Karpas-422 (cell line): ENCODE measurements around the gene SMAD4. TPM values are rescaled to one million over a fixed set of nuclear protein-coding genes. Genes with fewer than 3 reads are reported as not detected.

Source experiments
- DNase-seq: peaks from one replicate; pipeline ENCODE4 v3.0.0-alpha.2; 2015
- H2AFZ ChIP-seq: fragments of 200-600 bp; sonication (generic); 2 replicates; pipeline ENCODE4 v1.6.1; 2014; ENCODE audit warnings: antibody characterized with exemption, low read length, mixed read lengths
- H3K27ac ChIP-seq: fragments of 200-600 bp; sonication (generic); 2 replicates; pipeline ENCODE4 v1.5.1; 2014; ENCODE audit warnings: mild to moderate bottlenecking, low read length, moderate library complexity
- H3K27me3 ChIP-seq: fragments of 200-600 bp; sonication (generic); 2 replicates; pipeline ENCODE4 v1.6.1; 2014; ENCODE audit warnings: low read length, mixed read lengths
- H3K36me3 ChIP-seq: fragments of 200-600 bp; sonication (generic); 2 replicates; pipeline ENCODE4 v1.6.1; 2014; ENCODE audit warnings: low read length, mixed read lengths; ENCODE audit not compliant: insufficient read depth
- H3K4me1 ChIP-seq: fragments of 200-600 bp; sonication (generic); 2 replicates; pipeline ENCODE4 v1.6.1; 2014; ENCODE audit warnings: mild to moderate bottlenecking, low read length, mixed read lengths
- H3K4me2 ChIP-seq: fragments of 200-600 bp; sonication (generic); 2 replicates; pipeline ENCODE4 v1.6.1; 2014; ENCODE audit warnings: low read length, low read depth, mild to moderate bottlenecking; ENCODE audit not compliant: poor library complexity, severe bottlenecking
- H3K4me3 ChIP-seq: fragments of 200-600 bp; sonication (generic); 2 replicates; pipeline ENCODE4 v1.5.1; 2014; ENCODE audit warnings: mild to moderate bottlenecking, antibody characterized with exemption, low read length, mixed read lengths
- H3K79me2 ChIP-seq: fragments of 200-600 bp; sonication (generic); 2 replicates; pipeline ENCODE4 v1.6.1; 2014; ENCODE audit warnings: mild to moderate bottlenecking, low read length, mixed read lengths
- H3K9ac ChIP-seq: fragments of 200-600 bp; sonication (generic); 2 replicates; pipeline ENCODE4 v1.6.0; 2014; ENCODE audit warnings: low read length
- H3K9me2 ChIP-seq: fragments of 200-600 bp; sonication (generic), shearing (Covaris generic); replicated peaks from 2 replicates; pipeline ENCODE4 v1.6.0; 2014; ENCODE audit warnings: mild to moderate bottlenecking, low read length, moderate library complexity; ENCODE audit not compliant: insufficient read depth
- H3K9me3 ChIP-seq: fragments of 300-700, 200-600 bp; sonication (generic); 2 replicates; pipeline ENCODE4 v1.6.1; 2014; ENCODE audit warnings: low read length, mixed read lengths
- H4K20me1 ChIP-seq: fragments of 200-600 bp; sonication (generic); 2 replicates; pipeline ENCODE4 v1.6.1; 2014; ENCODE audit warnings: mild to moderate bottlenecking, antibody characterized with exemption, low read length, low read depth; ENCODE audit not compliant: insufficient read depth
- total RNA-seq: library from RNA; depleted of rRNA; stranded (reverse); fragments of >200 nt; shearing (Covaris generic); gene quantifications from 2 replicates; pipeline ENCODE4 v1.2.3, GENCODE V29; 2014; ENCODE audit warnings: low replicate concordance

SMAD4 gene
- total RNA-seq, 1 experiment from 2014 or later = 101 TPM

DNA sequence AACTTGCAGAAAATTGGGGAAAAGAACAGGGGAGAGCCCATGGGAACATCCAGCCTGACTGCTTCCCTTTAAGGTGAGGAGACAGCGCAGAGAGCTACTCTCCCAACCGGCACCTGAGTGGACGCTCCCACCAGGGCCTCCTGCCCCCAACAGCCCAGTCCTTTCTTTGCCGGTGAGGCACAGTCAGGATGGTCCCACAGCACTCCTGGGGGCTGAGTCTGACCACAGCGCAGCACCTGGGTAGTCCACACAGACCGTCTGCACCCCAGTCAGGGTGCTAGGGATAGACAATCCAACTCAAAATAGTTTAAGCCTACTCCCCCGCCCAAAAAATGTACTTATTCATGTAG lies 93.0 kb downstream of the SMAD4 start:
- H4K20me1 ChIP-seq = no peaks in the 10 kb centered on the region
- H3K4me1 ChIP-seq = no peaks in the 10 kb centered on the region

DNA sequence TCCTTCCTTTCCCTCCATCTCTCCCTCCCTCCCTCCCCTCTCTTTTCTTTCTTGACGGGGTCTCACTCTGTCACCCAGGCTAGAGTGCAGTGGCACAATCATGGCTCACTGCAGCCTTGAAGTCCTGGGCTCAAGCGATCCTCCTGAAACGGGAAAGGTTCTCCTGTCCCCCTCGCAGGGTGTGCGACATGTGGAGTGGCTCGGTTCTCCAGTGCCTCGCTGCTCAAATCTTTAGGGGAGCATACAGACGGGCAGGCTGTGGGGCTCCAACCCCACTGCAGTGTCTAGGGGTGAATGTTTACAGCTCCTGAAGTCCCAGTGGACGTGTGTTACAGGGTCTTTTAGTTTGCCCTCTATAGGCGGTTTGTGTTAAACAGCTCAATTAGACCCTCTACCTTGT lies 93.5 kb downstream of the SMAD4 start:
- H4K20me1 ChIP-seq = no peaks in the 10 kb centered on the region
- no peaks in the 10 kb centered on the region for H3K27me3 ChIP-seq
- no peaks in the 10 kb centered on the region for H3K9me3 ChIP-seq
- H3K4me1 ChIP-seq = no peaks in the 10 kb centered on the region
- H3K9me2 ChIP-seq = no peaks in the 10 kb centered on the region
- no peak overlapping the region for H3K4me3 ChIP-seq
- H3K79me2 ChIP-seq = no peaks in the 10 kb centered on the region
- H3K36me3 ChIP-seq = no peaks in the 10 kb centered on the region
- no peak overlapping the region for H2AFZ ChIP-seq
- H3K4me2 ChIP-seq = no peak overlapping the region
- DNase-seq = no peak
- no peak overlapping the region for H3K27ac ChIP-seq
- H3K9ac ChIP-seq = no peak overlapping the region

More for the DNA sequence above, 93.0 kb downstream of the SMAD4 start:
- Histone ChIP-seq H3K79me2 (no peaks in the 10 kb centered on the region), H3K4me2 (no peak overlapping the region), H3K27me3 (no peaks in the 10 kb centered on the region), H3K9me3 (no peaks in the 10 kb centered on the region), H2AFZ (no peak overlapping the region), H3K9ac (no peak overlapping the region), H3K9me2 (no peaks in the 10 kb centered on the region), H3K27ac (no peak overlapping the region), H3K36me3 (no peaks in the 10 kb centered on the region), H3K4me3 (no peak overlapping the region)
- DNase-seq = no peak

DNA sequence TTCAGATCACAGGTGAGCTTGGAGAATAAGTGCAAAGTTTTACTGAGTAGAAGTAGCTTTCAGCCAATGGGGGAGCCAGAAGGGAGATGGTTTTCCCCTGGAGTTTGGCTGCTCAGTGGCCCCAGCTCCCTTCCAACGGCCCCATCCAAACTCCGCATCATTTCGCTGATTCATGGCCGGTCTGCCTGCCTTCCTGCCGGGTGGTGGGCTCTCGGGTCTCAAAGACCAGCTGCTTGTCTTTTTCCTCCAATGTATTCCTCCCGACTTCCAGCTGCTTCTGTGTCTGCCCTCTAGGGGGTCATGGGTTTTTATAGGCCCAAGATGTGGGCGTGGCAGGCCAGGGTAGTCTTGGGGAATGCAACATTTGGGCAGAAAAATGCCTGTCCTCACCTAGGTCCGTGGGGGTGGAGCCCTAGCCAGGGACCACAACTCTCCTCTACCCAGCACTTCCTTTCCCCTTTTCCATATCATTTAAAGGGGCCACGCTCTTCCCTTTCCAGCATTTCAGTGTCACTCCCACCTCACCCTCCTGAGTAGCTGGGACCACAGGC lies 94.0 kb downstream of the SMAD4 start:
- no peak for DNase-seq
- Histone ChIP-seq H3K4me1 (no peaks in the 10 kb centered on the region), H4K20me1 (no peaks in the 10 kb centered on the region)

DNA sequence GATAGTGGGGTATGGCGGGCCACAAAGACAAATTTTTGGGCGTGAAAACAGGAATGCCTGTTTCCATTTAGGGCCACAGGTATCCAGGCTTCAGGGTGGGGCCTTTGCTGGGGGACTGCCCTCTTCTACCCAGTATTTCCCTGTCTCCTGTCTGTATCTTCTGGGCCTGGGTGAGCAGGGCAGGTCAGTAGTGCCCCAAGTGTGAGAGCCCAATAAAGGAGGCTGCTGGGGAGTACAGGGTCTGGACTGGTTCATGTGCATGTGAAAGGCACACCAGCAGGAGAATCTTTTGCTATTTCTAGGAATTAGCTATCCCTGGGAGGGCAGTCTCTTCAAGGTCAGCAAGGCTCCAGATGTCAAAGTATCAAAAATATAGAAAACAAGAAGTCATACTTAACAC lies 96.0 kb downstream of the SMAD4 start:
- no peaks in the 10 kb centered on the region for H3K9me3 ChIP-seq
- no peak overlapping the region for H3K27ac ChIP-seq
- H3K27me3 ChIP-seq = no peaks in the 10 kb centered on the region

More for the DNA sequence above, 94.0 kb downstream of the SMAD4 start:
- Histone ChIP-seq H3K9me3 (no peaks in the 10 kb centered on the region), H3K4me2 (no peak overlapping the region), H3K27me3 (no peaks in the 10 kb centered on the region), H3K79me2 (no peaks in the 10 kb centered on the region), H3K9ac (no peak overlapping the region), H3K9me2 (no peaks in the 10 kb centered on the region), H3K4me3 (no peak overlapping the region), H2AFZ (no peak overlapping the region), H3K27ac (no peak overlapping the region), H3K36me3 (no peaks in the 10 kb centered on the region)

DNA sequence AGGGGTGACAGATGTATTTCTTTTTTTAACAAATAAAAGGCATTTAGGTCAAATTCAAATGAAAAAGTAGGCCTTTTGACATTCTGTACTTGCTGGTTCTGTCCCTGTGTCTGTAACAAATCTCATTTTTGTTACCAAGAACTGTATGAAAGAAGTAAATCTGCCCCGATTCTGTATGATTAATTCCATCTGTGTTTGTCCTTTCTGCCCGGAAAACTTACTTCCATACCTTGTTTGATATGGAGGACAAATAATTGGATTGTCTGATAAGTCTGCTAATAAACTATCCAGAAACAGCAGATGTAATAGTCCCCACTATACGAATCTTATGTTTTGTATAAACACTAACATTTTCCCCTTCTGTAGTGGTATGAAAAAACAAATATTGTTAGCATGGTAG lies 97.7 kb downstream of the SMAD4 start:
- Histone ChIP-seq H3K4me3 (no peak overlapping the region), H3K27me3 (no peaks in the 10 kb centered on the region), H3K9me2 (no peaks in the 10 kb centered on the region), H3K4me1 (no peaks in the 10 kb centered on the region), H2AFZ (no peak overlapping the region), H3K27ac (no peak overlapping the region), H3K36me3 (no peaks in the 10 kb centered on the region), H3K4me2 (no peak overlapping the region), H3K9ac (no peak overlapping the region), H3K79me2 (no peaks in the 10 kb centered on the region), H4K20me1 (no peaks in the 10 kb centered on the region), H3K9me3 (no peaks in the 10 kb centered on the region)
- DNase-seq = no peak

More for the DNA sequence above, 96.0 kb downstream of the SMAD4 start:
- H3K4me3 ChIP-seq = no peak overlapping the region
- no peaks in the 10 kb centered on the region for H3K4me1 ChIP-seq
- no peak overlapping the region for H2AFZ ChIP-seq
- no peaks in the 10 kb centered on the region for H3K79me2 ChIP-seq
- no peaks in the 10 kb centered on the region for H3K36me3 ChIP-seq
- H3K9ac ChIP-seq = no peak overlapping the region
- DNase-seq = no peak
- no peaks in the 10 kb centered on the region for H4K20me1 ChIP-seq
- no peak overlapping the region for H3K4me2 ChIP-seq
- H3K9me2 ChIP-seq = no peaks in the 10 kb centered on the region

- H3K27ac ChIP-seq = no peak overlapping the region
- H4K20me1 ChIP-seq = no peaks in the 10 kb centered on the region
- no peaks in the 10 kb centered on the region for H3K9me2 ChIP-seq
- no peak overlapping the region for H3K9ac ChIP-seq
- H3K4me3 ChIP-seq = no peak overlapping the region
- no peaks in the 10 kb centered on the region for H3K36me3 ChIP-seq
- H3K27me3 ChIP-seq = no peaks in the 10 kb centered on the region
- H3K4me2 ChIP-seq = no peak overlapping the region
- no peaks in the 10 kb centered on the region for H3K9me3 ChIP-seq
- DNase-seq = no peak
- no peak overlapping the region for H2AFZ ChIP-seq
- no peaks in the 10 kb centered on the region for H3K79me2 ChIP-seq
- H3K4me1 ChIP-seq = no peaks in the 10 kb centered on the region
Measured at GRCh38 chr18:51128533-51128932, 98.5 kb downstream of the SMAD4 start.

GRCh38 chr18:51132256-51132935 lies 102.4 kb downstream of the SMAD4 start:
- H3K36me3 ChIP-seq = no peaks in the 10 kb centered on the region
- no peak overlapping the region for H2AFZ ChIP-seq
- H3K4me3 ChIP-seq = no peak overlapping the region
- no peaks in the 10 kb centered on the region for H3K9me2 ChIP-seq
- H3K27me3 ChIP-seq = no peaks in the 10 kb centered on the region
- no peak overlapping the region for H3K9ac ChIP-seq
- H4K20me1 ChIP-seq = no peaks in the 10 kb centered on the region
- no peaks in the 10 kb centered on the region for H3K9me3 ChIP-seq
- DNase-seq = no peak
- H3K4me1 ChIP-seq = no peaks in the 10 kb centered on the region
- H3K27ac ChIP-seq = no peak overlapping the region
- H3K79me2 ChIP-seq = no peaks in the 10 kb centered on the region
- H3K4me2 ChIP-seq = no peak overlapping the region

DNA sequence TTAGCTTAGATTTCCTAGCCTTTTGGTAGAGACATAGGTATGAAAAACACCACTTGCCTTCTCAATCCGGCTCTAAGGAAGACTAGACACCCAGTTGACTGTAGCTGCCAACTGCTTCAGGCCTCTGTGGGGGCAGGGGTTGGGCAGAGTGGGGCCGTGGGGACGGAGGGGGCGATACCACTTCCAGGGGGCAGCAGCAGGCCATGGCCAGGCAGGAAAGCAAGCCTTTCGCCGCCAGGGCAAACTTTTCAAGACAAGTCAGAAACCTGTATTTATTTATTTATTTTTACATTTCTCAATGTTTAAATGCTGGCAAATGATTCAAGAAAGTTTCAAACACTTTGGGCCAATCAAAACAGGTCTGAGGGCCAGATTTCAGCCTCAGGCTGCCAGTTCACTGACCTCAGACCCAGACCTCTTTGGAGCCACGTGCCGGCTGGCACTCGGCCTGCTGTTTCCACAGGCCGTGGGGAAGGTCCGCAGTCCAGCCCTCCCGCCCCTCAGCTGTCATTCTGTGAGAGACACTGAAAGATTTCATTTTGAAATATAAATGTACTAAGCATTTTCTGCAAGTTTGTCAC lies 103.7 kb downstream of the SMAD4 start:
- Histone ChIP-seq H3K4me1 (no peaks in the 10 kb centered on the region), H4K20me1 (no peaks in the 10 kb centered on the region), H3K36me3 (no peaks in the 10 kb centered on the region), H2AFZ (no peak overlapping the region), H3K4me3 (no peak overlapping the region), H3K79me2 (no peaks in the 10 kb centered on the region), H3K9ac (no peak overlapping the region), H3K27ac (no peak overlapping the region), H3K27me3 (no peaks in the 10 kb centered on the region), H3K9me3 (no peaks in the 10 kb centered on the region), H3K4me2 (no peak overlapping the region), H3K9me2 (no peaks in the 10 kb centered on the region)
- DNase-seq = no peak
